Lung (tissue), 12 donors: Measurements from ENCODE around the gene C5orf63. TPM values are rescaled to one million over a fixed set of nuclear protein-coding genes. Genes with fewer than 3 reads are reported as not detected.

Source experiments
- ATAC-seq: fragments of 200-7000 bp; cut with Tn5 transposase; one replicate; pipeline ENCODE4 v1.9.1; 2020; ENCODE audit warnings: moderate number of reproducible peaks; ENCODE audit not compliant: insufficient read depth, low FRiP score
- DNase-seq, 3 donors: peaks; one replicate each; pipeline ENCODE4 v3.0.0-alpha.2; 2013 to 2017
- H3K27ac ChIP-seq, 2 donors: one replicate each; pipeline ENCODE4 v1.5.1; 2013; ENCODE audit warnings: mild to moderate bottlenecking in 2 of 2, moderate library complexity in 2 of 2, control low read depth in 1 of 2, inconsistent platforms in 1 of 2, low read depth in 1 of 2, low read length in 1 of 2
- H3K27me3 ChIP-seq, 3 donors: one replicate each; pipeline ENCODE4 v1.5.1; 2013; ENCODE audit warnings: low read length in 2 of 3; ENCODE audit not compliant: control insufficient read depth in 3 of 3, insufficient read depth in 3 of 3
- H3K36me3 ChIP-seq, 4 donors: one replicate each; pipeline ENCODE4 v1.5.1; 2013; ENCODE audit warnings: low read length in 4 of 4, mild to moderate bottlenecking in 1 of 4, moderate library complexity in 1 of 4; ENCODE audit not compliant: control insufficient read depth in 4 of 4, insufficient read depth in 4 of 4
- H3K4me1 ChIP-seq, 5 donors: one replicate each; pipeline ENCODE4 v1.5.1; 2013; ENCODE audit warnings: low read length in 5 of 5, mild to moderate bottlenecking in 2 of 5, moderate library complexity in 1 of 5; ENCODE audit not compliant: control insufficient read depth in 5 of 5, insufficient read depth in 5 of 5
- H3K4me3 ChIP-seq: one replicate; pipeline ENCODE4 v1.5.1; 2013; ENCODE audit warnings: mild to moderate bottlenecking, control low read depth, moderate library complexity
- H3K9ac ChIP-seq, 2 donors: one replicate each; pipeline ENCODE4 v1.5.1; 2013; ENCODE audit warnings: low read length in 2 of 2, control low read depth in 1 of 2; ENCODE audit not compliant: insufficient read depth in 1 of 2
- H3K9me3 ChIP-seq, 4 donors: one replicate each; pipeline ENCODE4 v1.5.1; 2013; ENCODE audit warnings: low read length in 3 of 4, mild to moderate bottlenecking in 1 of 4, moderate library complexity in 1 of 4; ENCODE audit not compliant: control insufficient read depth in 4 of 4, insufficient read depth in 3 of 4
- CTCF ChIP-seq: IDR thresholded peaks from 2 replicates; pipeline ENCODE4 v1.5.1; 2012; ENCODE audit warnings: mild to moderate bottlenecking; ENCODE audit errors: control extremely low read depth, extremely low read depth
- WGBS, 2 donors: extraction: QIAGEN DNeasy Blood & Tissue Kit; methylation state at CpG; one replicate each; pipeline ENCODE4 v1.1.7; 2013; 5-methylcytosine and 5-hydroxymethylcytosine counted together
- polyA plus RNA-seq, 2 donors: library from polyadenylated mRNA; stranded (reverse); fragments of 200-250 nt; gene quantifications; one replicate each; pipeline ENCODE4 v1.2.1, GENCODE V29; 2013
- total RNA-seq, 2 donors: library from RNA; depleted of rRNA in 1 of 2; stranded (reverse); fragments of >200 nt in 1 of 2; gene quantifications; one replicate each; pipeline ENCODE4 v1.2.1, GENCODE V29; 2014 to 2021
- donor health status: control.
- donor health status: control.
- donor health status: Bipolar disorder and iron deficiency.
- donor health status: healthy.
- donor health status: DM: yes; HTN: yes; CAD: no.

Gene C5orf63
- total and polyA plus RNA-seq, 4 donors = 2.7 to 9.6 (median 5.8) TPM

- H3K4me1 ChIP-seq = peaks cover 0 to 22% (median 1%) of the 10 kb centered on the region in 5 donors
- peak in 1 of 3 donors; percentile 26 for DNase-seq
- no peak overlapping the region for H3K9ac ChIP-seq
- no peaks in the 10 kb centered on the region for H3K36me3 ChIP-seq
- H3K9me3 ChIP-seq = no peaks in the 10 kb centered on the region
- H3K27ac ChIP-seq = peak overlapping the region in 1 of 2 donors; percentile 29
- TF ChIP-seq CTCF = no peak
- no peak for ATAC-seq
- H3K27me3 ChIP-seq = no peaks in the 10 kb centered on the region
- H3K4me3 ChIP-seq = no peak overlapping the region
- WGBS, 2 donors = 30 to 46% methylated on average over 2 of the region's 2 CpGs
These were observed 59.9 kb downstream of the C5orf63 start for GRCh38 chr5:127013407-127013806.

GRCh38 chr5:127012916-127013315 is 60.4 kb downstream of the C5orf63 start:
- Histone ChIP-seq H3K27ac (peak overlapping the region in 1 of 2 donors; percentile 12), H3K4me3 (no peak overlapping the region), H3K4me1 (peaks cover 0 to 26% (median 1%) of the 10 kb centered on the region in 5 donors), H3K36me3 (no peaks in the 10 kb centered on the region), H3K27me3 (no peaks in the 10 kb centered on the region), H3K9me3 (no peaks in the 10 kb centered on the region), H3K9ac (no peak overlapping the region)
- TF ChIP-seq CTCF = no peak
- DNase-seq (peak in 1 of 3 donors; percentile 43), ATAC-seq (peak; percentile 19)

GRCh38 chr5:127011961-127012644 is 61.2 kb downstream of the C5orf63 start:
- H3K9ac ChIP-seq = no peak overlapping the region
- WGBS, 2 donors = 66 to 70% methylated on average over 2 of the region's 2 CpGs
- no peaks in the 10 kb centered on the region for H3K9me3 ChIP-seq

More at GRCh38 chr5:127011961-127012644, 61.2 kb downstream of the C5orf63 start:
- DNase-seq = no peak
- Histone ChIP-seq H3K4me1 (peaks cover 0 to 28% (median 1%) of the 10 kb centered on the region in 5 donors), H3K4me3 (no peak overlapping the region), H3K36me3 (no peaks in the 10 kb centered on the region), H3K27me3 (no peaks in the 10 kb centered on the region), H3K27ac (peak overlapping the region in 1 of 2 donors; percentile 56)
- ATAC-seq = no peak
- no peak for TF ChIP-seq CTCF
